Duodenal mucosa (tissue), 2 donors: Measurements from ENCODE around the gene MAP3K21.
A peak's percentile ranks its signal among the peaks of the same experiment; 100 is the strongest.

Experiments
- H3K27ac ChIP-seq: one replicate; pipeline ENCODE4 v1.7.0; 2013; ENCODE audit warnings: low read depth, low read length
- H3K27me3 ChIP-seq, 2 donors: one replicate each; pipeline ENCODE4 v1.7.0; 2013; ENCODE audit warnings: low read length in 2 of 2, control low read depth in 1 of 2; ENCODE audit not compliant: insufficient read depth in 2 of 2, control insufficient read depth in 1 of 2
- H3K36me3 ChIP-seq, 2 donors: one replicate each; pipeline ENCODE4 v1.7.0; 2013; ENCODE audit warnings: low read length in 2 of 2, control low read depth in 1 of 2; ENCODE audit not compliant: insufficient read depth in 2 of 2, control insufficient read depth in 1 of 2
- H3K4me1 ChIP-seq, 2 donors: one replicate each; pipeline ENCODE4 v1.7.0; 2013; ENCODE audit warnings: low read length in 2 of 2, control low read depth in 1 of 2; ENCODE audit not compliant: insufficient read depth in 2 of 2, control insufficient read depth in 1 of 2
- H3K4me3 ChIP-seq, 2 donors: one replicate each; pipeline ENCODE4 v1.7.0; 2013; ENCODE audit warnings: low read length in 2 of 2, low read depth in 1 of 2
- H3K9ac ChIP-seq, 2 donors: one replicate each; pipeline ENCODE4 v1.7.0; 2013; ENCODE audit warnings: low read length in 2 of 2, low read depth in 1 of 2
- H3K9me3 ChIP-seq, 2 donors: one replicate each; pipeline ENCODE4 v1.7.0; 2013; ENCODE audit warnings: low read length in 2 of 2, control low read depth in 1 of 2; ENCODE audit not compliant: control insufficient read depth in 1 of 2

The MAP3K21 gene

GRCh38 chr1:233295237-233295974, 32.1 kb upstream of the MAP3K21 start, which contains the start of gene PCNX2:
TSS of gene PCNX2 (minus strand) at chr1:233295725. CDS start at chr1:233295478, 247 bp downstream.
- Histone ChIP-seq H3K4me3 (peak within 1 kb of the TSS; percentile 65 to 77), H3K4me1 (peaks cover 4 to 5% of the 10 kb centered on the region in 2 donors), H3K9me3 (no peaks in the 10 kb centered on the region), H3K9ac (peak within 1 kb of the TSS in 1 of 2 donors; percentile 45), H3K27ac (peak within 1 kb of the TSS; percentile 46), H3K36me3 (no peaks in the 10 kb centered on the region), H3K27me3 (no peaks in the 10 kb centered on the region)

GRCh38 chr1:233295975-233296322, 31.6 kb upstream of the MAP3K21 start:
- Histone ChIP-seq H3K36me3 (no peaks in the 10 kb centered on the region), H3K9me3 (no peaks in the 10 kb centered on the region), H3K27me3 (no peaks in the 10 kb centered on the region), H3K9ac (no peak overlapping the region), H3K27ac (no peak overlapping the region), H3K4me1 (peaks cover 4 to 5% of the 10 kb centered on the region in 2 donors), H3K4me3 (peak overlapping the region; percentile 65 to 77)

GRCh38 chr1:233299450-233299849, 28.1 kb upstream of the MAP3K21 start:
- peaks cover 1 to 4% of the 10 kb centered on the region in 2 donors for H3K9me3 ChIP-seq
- peaks cover 4% of the 10 kb centered on the region in 2 donors for H3K4me1 ChIP-seq
- no peak overlapping the region for H3K4me3 ChIP-seq
- H3K27me3 ChIP-seq = no peaks in the 10 kb centered on the region
- no peak overlapping the region for H3K9ac ChIP-seq
- no peak overlapping the region for H3K27ac ChIP-seq
- H3K36me3 ChIP-seq = no peaks in the 10 kb centered on the region

GRCh38 chr1:233300326-233300725, 27.2 kb upstream of the MAP3K21 start:
- Histone ChIP-seq H3K9ac (no peak overlapping the region), H3K27me3 (no peaks in the 10 kb centered on the region), H3K4me1 (no peaks in the 10 kb centered on the region), H3K9me3 (peaks cover 1 to 4% of the 10 kb centered on the region in 2 donors), H3K36me3 (no peaks in the 10 kb centered on the region), H3K27ac (no peak overlapping the region), H3K4me3 (no peak overlapping the region)

GRCh38 chr1:233304489-233305102, 22.9 kb upstream of the MAP3K21 start:
- H3K4me1 ChIP-seq = no peaks in the 10 kb centered on the region

GRCh38 chr1:233313434-233314155, 13.9 kb upstream of the MAP3K21 start:
- Histone ChIP-seq H3K27me3 (no peaks in the 10 kb centered on the region), H3K36me3 (no peaks in the 10 kb centered on the region), H3K27ac (no peak overlapping the region), H3K4me3 (no peak overlapping the region), H3K4me1 (peaks cover 0 to 6% of the 10 kb centered on the region in 2 donors), H3K9me3 (no peaks in the 10 kb centered on the region), H3K9ac (no peak overlapping the region)

More at GRCh38 chr1:233304489-233305102, 22.9 kb upstream of the MAP3K21 start:
- peaks cover 1 to 4% of the 10 kb centered on the region in 2 donors for H3K9me3 ChIP-seq
- no peak overlapping the region for H3K4me3 ChIP-seq
- no peak overlapping the region for H3K27ac ChIP-seq
- H3K9ac ChIP-seq = no peak overlapping the region
- H3K36me3 ChIP-seq = no peaks in the 10 kb centered on the region
- H3K27me3 ChIP-seq = no peaks in the 10 kb centered on the region

GRCh38 chr1:233315718-233316301, 11.7 kb upstream of the MAP3K21 start:
- Histone ChIP-seq H3K4me1 (peaks cover 0 to 6% of the 10 kb centered on the region in 2 donors), H3K4me3 (no peak overlapping the region), H3K27me3 (peaks cover 0 to 3% of the 10 kb centered on the region in 2 donors), H3K27ac (no peak overlapping the region), H3K36me3 (no peaks in the 10 kb centered on the region), H3K9me3 (no peaks in the 10 kb centered on the region), H3K9ac (no peak overlapping the region)

GRCh38 chr1:233316473-233316872, 11.1 kb upstream of the MAP3K21 start:
- H3K9ac ChIP-seq = no peak overlapping the region
- peaks cover 0 to 3% of the 10 kb centered on the region in 2 donors for H3K27me3 ChIP-seq
- no peak overlapping the region for H3K4me3 ChIP-seq
- H3K36me3 ChIP-seq = no peaks in the 10 kb centered on the region
- H3K4me1 ChIP-seq = peaks cover 0 to 6% of the 10 kb centered on the region in 2 donors
- H3K27ac ChIP-seq = no peak overlapping the region
- H3K9me3 ChIP-seq = no peaks in the 10 kb centered on the region

GRCh38 chr1:233319272-233319671, 8.3 kb upstream of the MAP3K21 start:
- Histone ChIP-seq H3K27ac (no peak overlapping the region), H3K9ac (no peak overlapping the region), H3K4me1 (peaks cover 4 to 12% of the 10 kb centered on the region in 2 donors), H3K9me3 (no peaks in the 10 kb centered on the region), H3K27me3 (peaks cover 0 to 3% of the 10 kb centered on the region in 2 donors), H3K36me3 (no peaks in the 10 kb centered on the region), H3K4me3 (no peak overlapping the region)
